Osteocyte (in vitro differentiated cells): ENCODE measurements around the gene PRKCG. TPM values are rescaled to one million over a fixed set of nuclear protein-coding genes. Genes with fewer than 3 reads are reported as not detected.
"Not testable (repeated sequence)": the region's sequence is repeated elsewhere in the genome, so short reads cannot be mapped to it uniquely, and the experiment has no call there.

Experiments
- DNase-seq: peaks from one replicate; pipeline ENCODE4 v3.0.0; 2021; ENCODE audit warnings: mixed read lengths; ENCODE audit not compliant: unreplicated experiment; ENCODE audit errors: extremely low spot score
- H3K27ac Mint-ChIP-seq: one replicate; pipeline ENCODE4 v1.8.0; 2021; ENCODE audit warnings: mild to moderate bottlenecking, mixed read lengths; ENCODE audit not compliant: unreplicated experiment
- H3K27me3 Mint-ChIP-seq: one replicate; pipeline ENCODE4 v1.8.0; 2021; ENCODE audit warnings: mixed read lengths; ENCODE audit not compliant: unreplicated experiment
- H3K36me3 Mint-ChIP-seq: one replicate; pipeline ENCODE4 v1.8.0; 2021; ENCODE audit warnings: mixed read lengths; ENCODE audit not compliant: unreplicated experiment
- H3K4me1 Mint-ChIP-seq: one replicate; pipeline ENCODE4 v1.8.0; 2021; ENCODE audit warnings: mixed read lengths; ENCODE audit not compliant: unreplicated experiment
- H3K4me3 Mint-ChIP-seq: one replicate; pipeline ENCODE4 v1.8.0; 2021; ENCODE audit warnings: mild to moderate bottlenecking, moderate library complexity, mixed read lengths; ENCODE audit not compliant: unreplicated experiment
- H3K9me3 Mint-ChIP-seq: one replicate; pipeline ENCODE4 v1.8.0; 2021; ENCODE audit warnings: mixed read lengths; ENCODE audit not compliant: unreplicated experiment
- total RNA-seq: library from RNA; stranded (reverse); gene quantifications from 2 replicates; pipeline ENCODE4 v1.2.1, GENCODE V29; 2021
- TF ChIP-seq, protein P1 (sequence below): fragments of 200-600 bp; sonication (generic); IDR thresholded peaks from 2 replicates; pipeline ENCODE4 v1.5.0; 2021; ENCODE audit warnings: antibody characterized with exemption, mild to moderate bottlenecking, moderate library complexity

The PRKCG gene
- total RNA-seq, 1 donor from 2014 or later, result 0.30 TPM

DNA sequence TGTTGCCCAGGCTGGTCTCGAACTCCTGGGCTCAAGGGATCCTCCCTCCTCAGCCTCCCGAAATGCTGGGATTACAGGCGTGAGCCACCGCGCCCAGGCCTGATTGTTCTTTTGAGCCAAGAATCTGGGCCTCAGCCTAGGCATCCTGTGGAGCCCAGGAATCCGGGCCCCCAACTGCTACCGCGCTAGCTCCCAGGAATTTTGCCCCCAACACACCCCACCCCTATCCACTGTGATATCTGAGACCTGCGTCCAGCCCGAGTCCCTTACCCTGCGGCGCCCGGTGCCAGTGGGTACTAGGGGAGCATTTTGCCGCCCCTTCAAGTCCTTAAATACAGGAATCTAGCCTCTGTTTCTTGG is 15.2 kb upstream of the PRKCG start:
- Mint-ChIP-seq H3K27ac (peak overlapping the region; percentile 100), H3K36me3 (peaks cover 9% of the 10 kb centered on the region), H3K27me3 (no peaks in the 10 kb centered on the region), H3K9me3 (no peaks in the 10 kb centered on the region), H3K4me1 (peaks cover 36% of the 10 kb centered on the region), H3K4me3 (peak overlapping the region; percentile 97)
- DNase-seq, result no peak
- TF ChIP-seq, protein P1, sequence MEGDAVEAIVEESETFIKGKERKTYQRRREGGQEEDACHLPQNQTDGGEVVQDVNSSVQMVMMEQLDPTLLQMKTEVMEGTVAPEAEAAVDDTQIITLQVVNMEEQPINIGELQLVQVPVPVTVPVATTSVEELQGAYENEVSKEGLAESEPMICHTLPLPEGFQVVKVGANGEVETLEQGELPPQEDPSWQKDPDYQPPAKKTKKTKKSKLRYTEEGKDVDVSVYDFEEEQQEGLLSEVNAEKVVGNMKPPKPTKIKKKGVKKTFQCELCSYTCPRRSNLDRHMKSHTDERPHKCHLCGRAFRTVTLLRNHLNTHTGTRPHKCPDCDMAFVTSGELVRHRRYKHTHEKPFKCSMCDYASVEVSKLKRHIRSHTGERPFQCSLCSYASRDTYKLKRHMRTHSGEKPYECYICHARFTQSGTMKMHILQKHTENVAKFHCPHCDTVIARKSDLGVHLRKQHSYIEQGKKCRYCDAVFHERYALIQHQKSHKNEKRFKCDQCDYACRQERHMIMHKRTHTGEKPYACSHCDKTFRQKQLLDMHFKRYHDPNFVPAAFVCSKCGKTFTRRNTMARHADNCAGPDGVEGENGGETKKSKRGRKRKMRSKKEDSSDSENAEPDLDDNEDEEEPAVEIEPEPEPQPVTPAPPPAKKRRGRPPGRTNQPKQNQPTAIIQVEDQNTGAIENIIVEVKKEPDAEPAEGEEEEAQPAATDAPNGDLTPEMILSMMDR, result no peak

DNA sequence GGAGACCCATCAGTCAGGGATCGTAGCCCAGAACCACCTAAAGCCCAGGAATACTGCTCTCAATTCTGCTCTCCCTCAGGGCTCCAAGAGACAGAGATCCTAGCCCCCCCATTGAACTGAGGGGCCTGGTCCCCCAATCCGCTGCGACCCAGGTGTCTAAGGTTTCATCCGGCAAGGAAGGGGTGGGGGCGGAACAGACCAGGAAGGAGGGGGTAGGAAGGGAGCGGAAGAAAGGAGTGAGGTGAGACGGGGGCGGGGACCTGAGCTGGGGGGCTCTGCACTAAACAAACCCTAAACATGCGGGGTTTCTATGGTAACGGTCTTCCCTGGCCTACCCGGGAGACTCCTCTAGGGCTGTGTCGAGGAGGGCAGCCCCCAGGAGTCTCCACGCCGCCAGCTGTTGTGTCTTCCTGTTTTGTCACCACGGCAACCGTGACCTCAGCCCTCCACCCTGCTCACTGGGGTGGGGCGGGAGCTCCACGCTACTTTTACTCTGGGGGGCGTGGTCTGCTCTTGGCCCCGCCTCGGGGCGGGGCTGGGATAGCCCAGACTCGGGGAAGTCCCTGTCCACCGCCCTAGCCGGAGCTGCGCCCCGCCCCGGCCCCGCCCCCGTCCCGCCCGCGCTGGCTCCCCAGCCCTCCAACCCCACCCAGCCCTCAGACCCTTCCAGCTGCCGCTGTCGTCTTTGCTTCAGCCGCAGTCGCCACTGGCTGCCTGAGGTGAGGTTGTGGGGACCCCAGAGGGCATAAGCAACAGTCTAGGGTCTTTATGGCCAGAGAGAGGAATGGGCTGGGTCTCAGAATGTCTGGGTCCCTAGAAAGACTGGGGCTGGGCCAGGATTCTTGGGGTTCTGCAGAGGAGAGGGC is 14.5 kb upstream of the PRKCG start, which contains the start of gene MYADM:
MYADM (plus strand) TSS at position 659 of the 866 bp plus-strand sequence. CDS start 5,647 bp downstream, outside the sequence.
- peak; percentile 100 for DNase-seq
- H3K4me1 Mint-ChIP-seq, result peaks cover 36% of the 10 kb centered on the region

DNA sequence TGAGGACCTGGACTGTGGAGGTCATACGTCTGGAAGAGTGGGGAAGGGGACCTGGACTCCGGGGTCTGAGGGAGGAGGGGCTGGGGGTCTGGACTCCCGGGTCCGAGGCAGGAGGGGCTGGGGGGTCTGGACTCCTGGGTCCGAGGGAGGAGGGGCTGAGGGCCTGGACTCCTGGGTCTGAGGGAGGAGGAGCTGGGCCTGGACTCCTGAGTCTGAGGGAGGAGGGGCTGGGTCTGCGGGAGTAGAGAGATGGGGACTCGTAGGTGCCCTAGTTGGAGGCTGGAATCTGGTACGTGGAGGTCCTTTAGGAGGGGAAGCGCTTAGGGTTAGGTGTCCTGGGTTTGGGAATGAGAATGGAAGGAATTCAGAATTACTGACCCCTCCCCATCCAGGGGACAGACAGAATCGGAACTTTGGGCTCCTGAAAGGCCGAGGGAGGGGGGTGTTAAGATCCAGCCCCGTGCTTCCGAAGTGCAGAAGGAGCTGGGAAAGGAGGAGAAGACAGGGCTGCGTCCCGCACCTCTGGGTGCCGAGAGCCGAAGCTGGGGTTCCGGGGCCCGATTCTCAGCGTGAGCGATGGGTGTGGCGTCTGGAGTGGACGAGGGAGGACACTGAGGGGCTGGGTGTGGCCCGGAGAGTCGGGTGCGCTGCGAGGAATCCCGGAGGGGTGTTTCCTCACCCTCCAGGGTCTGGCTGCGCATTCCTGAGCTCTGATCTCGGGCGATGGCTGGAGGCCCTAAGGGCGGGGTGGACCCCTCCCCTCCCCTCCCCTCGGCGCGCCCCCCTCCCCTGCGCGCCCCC is 13.7 kb upstream of the PRKCG start:
- peak overlapping the region; percentile 100 for H3K27ac Mint-ChIP-seq
- TF ChIP-seq, protein P1, result no peak
- peaks cover 36% of the 10 kb centered on the region for H3K4me1 Mint-ChIP-seq
- H3K9me3 Mint-ChIP-seq, result no peaks in the 10 kb centered on the region
- peaks cover 14% of the 10 kb centered on the region for H3K36me3 Mint-ChIP-seq
- peak; percentile 91 for DNase-seq
- H3K4me3 Mint-ChIP-seq, result peak overlapping the region; percentile 97
- no peaks in the 10 kb centered on the region for H3K27me3 Mint-ChIP-seq

More for the DNA sequence above, 14.5 kb upstream of the PRKCG start, which contains the start of gene MYADM:
- no peaks in the 10 kb centered on the region for H3K9me3 Mint-ChIP-seq
- TF ChIP-seq, protein P1, result no peak
- no peaks in the 10 kb centered on the region for H3K27me3 Mint-ChIP-seq
- peak within 1 kb of the TSS; percentile 97 for H3K4me3 Mint-ChIP-seq
- peak within 1 kb of the TSS; percentile 100 for H3K27ac Mint-ChIP-seq
- peaks cover 10% of the 10 kb centered on the region for H3K36me3 Mint-ChIP-seq

DNA sequence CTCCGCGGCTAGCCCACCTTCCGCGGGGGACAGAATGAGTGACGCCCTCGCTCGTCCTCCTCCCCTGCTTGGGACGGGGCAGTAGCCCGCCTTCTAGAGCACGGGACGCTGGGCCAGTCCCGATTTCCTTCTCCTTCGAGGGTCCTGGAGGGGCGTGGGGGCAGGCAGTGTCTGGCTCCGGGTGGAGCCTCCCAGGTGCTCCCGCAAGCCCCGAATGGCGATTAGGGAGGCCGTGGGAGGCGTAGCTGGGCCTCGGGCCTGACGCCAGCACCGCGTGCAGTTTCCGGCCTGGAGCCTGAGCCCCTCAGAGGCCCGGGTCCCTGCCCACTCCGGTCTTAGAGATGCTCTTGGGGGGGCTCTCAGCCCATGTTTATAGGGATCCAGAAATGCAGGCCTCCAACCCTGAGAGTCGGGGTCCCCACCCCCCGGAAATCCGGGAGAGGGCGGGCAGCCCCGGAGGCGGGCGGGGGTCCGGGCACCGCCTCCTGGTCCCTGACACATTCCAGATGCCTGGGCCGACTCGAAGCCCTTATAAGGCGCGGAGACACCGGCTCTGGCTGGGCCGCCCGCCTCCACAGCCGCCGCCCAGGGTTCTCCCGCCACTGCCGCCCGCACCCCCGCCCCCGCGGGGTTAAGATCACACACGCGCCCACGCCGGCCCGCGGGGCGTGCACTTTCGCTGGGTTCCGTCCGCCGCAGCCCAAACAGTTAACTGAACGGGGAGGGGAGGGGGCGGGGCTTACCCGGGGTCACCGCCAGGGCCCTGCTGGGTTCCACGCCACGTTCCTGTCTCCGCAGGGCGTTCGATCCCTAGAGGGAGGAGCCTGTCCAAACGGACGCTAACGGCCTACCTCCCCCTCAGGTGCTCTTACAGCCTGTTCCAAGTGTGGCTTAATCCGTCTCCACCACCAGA is 12.8 kb upstream of the PRKCG start:
- H3K27me3 Mint-ChIP-seq, result no peaks in the 10 kb centered on the region
- TF ChIP-seq, protein P1, result peak; percentile 40
- H3K4me1 Mint-ChIP-seq, result peaks cover 36% of the 10 kb centered on the region
- peak overlapping the region; percentile 93 for H3K27ac Mint-ChIP-seq
- peak overlapping the region; percentile 97 for H3K4me3 Mint-ChIP-seq
- peaks cover 23% of the 10 kb centered on the region for H3K36me3 Mint-ChIP-seq
- H3K9me3 Mint-ChIP-seq, result no peaks in the 10 kb centered on the region
- peak; percentile 95 for DNase-seq

DNA sequence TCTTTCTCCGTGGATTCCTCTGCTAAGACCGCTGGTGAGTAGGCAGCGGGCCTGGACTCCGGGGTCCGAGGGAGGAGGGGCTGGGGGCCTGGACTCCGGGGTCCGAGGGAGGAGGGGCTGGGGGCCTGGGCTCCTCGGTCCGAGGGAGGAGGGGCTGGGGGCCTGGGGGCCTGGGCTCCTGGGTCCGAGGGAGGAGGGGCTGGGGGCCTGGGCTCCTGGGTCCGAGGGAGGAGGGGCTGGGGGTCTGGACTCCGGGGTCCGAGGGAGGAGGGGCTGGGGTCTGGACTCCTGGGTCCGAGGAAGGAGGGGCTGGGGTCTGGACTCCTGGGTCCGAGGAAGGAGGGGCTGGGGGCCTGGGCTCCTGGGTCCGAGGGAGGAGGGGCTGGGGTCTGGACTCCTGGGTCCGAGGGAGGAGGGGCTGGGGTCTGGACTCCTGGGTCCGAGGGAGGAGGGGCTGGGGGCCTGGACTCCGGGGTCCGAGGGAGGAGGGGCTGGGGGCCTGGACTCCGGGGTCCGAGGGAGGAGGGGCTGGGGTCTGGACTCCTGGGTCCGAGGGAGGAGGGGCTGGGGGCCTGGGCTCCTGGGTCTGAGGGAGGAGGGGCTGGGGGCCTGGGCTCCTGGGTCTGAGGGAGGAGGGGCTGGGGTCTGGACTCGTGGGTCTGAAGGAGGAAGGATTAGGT is 12.1 kb upstream of the PRKCG start:
- DNase-seq, H3K27me3 Mint-ChIP-seq: not testable (repeated sequence)

More for the DNA sequence above, 12.1 kb upstream of the PRKCG start:
- Mint-ChIP-seq H3K36me3 (peaks cover 30% of the 10 kb centered on the region), H3K4me1 (peaks cover 39% of the 10 kb centered on the region), H3K27ac (peak overlapping the region; percentile 92), H3K4me3 (peak overlapping the region; percentile 97)
- H3K9me3 Mint-ChIP-seq, result not testable (repeated sequence)
